Ammon's horn (tissue), 1 donor: ENCODE measurements around the gene SMIM35.
"Not testable (repeated sequence)": the region's sequence is repeated elsewhere in the genome, so short reads cannot be mapped to it uniquely, and the experiment has no call there.

ENCODE experiments used
- DNase-seq: peaks from one replicate; pipeline ENCODE4 v3.0.0-alpha.2; 2016; ENCODE audit warnings: low spot score

The SMIM35 gene

GRCh38 chr11:118027694-118028093 is 59.1 kb downstream of the SMIM35 start:
- DNase-seq = no peak

- DNase-seq = no peak
Measured at GRCh38 chr11:118021146-118021545, 65.6 kb downstream of the SMIM35 start.

- no peak for DNase-seq
Measured at GRCh38 chr11:118018401-118018800, 68.4 kb downstream of the SMIM35 start.

- DNase-seq = no peak
Measured at GRCh38 chr11:118017631-118018315, 69.0 kb downstream of the SMIM35 start.

- no peak for DNase-seq
Measured at GRCh38 chr11:118017111-118017510, 69.7 kb downstream of the SMIM35 start.

GRCh38 chr11:118016104-118016503 is 70.7 kb downstream of the SMIM35 start:
- DNase-seq = no peak

GRCh38 chr11:118015385-118015841 is 71.3 kb downstream of the SMIM35 start:
- no peak for DNase-seq

GRCh38 chr11:118014022-118014421 is 72.7 kb downstream of the SMIM35 start:
- DNase-seq = no peak

GRCh38 chr11:118012083-118012669 is 74.6 kb downstream of the SMIM35 start:
- peak; percentile 68 for DNase-seq

- peak; percentile 70 for DNase-seq
Measured at GRCh38 chr11:118010738-118011461, 75.9 kb downstream of the SMIM35 start.

- DNase-seq = no peak
Measured at GRCh38 chr11:118009864-118010737, 76.7 kb downstream of the SMIM35 start.

- no peak for DNase-seq
Measured at GRCh38 chr11:118008271-118008911, 78.4 kb downstream of the SMIM35 start.

GRCh38 chr11:118007563-118008270 is 79.0 kb downstream of the SMIM35 start:
- not testable (repeated sequence) for DNase-seq

- no peak for DNase-seq
Measured at GRCh38 chr11:118007040-118007439, 79.7 kb downstream of the SMIM35 start.

- DNase-seq = peak; percentile 62
Measured at GRCh38 chr11:118006153-118006534, 80.6 kb downstream of the SMIM35 start.

- DNase-seq = no peak
Measured at GRCh38 chr11:118005224-118006152, 81.3 kb downstream of the SMIM35 start.

GRCh38 chr11:118004543-118005223 is 82.1 kb downstream of the SMIM35 start:
- no peak for DNase-seq

GRCh38 chr11:118003456-118003855 is 83.3 kb downstream of the SMIM35 start:
- no peak for DNase-seq
